Neural cell (in vitro differentiated cells): ENCODE measurements around the gene SKOR1. TPM values are rescaled to one million over a fixed set of nuclear protein-coding genes. Genes with fewer than 3 reads are reported as not detected.

Experiments
- H2AFZ ChIP-seq: fragments of 200-600, 300-800 bp; sonication (generic), shearing (Covaris generic); 2 replicates; pipeline ENCODE4 v1.6.0; 2014; ENCODE audit warnings: low read depth, mild to moderate bottlenecking, antibody characterized with exemption, low read length, moderate library complexity
- H3F3A ChIP-seq: fragments of 200-600 bp; shearing (Covaris generic); 2 replicates; pipeline ENCODE4 v1.6.1; 2016; ENCODE audit warnings: mild to moderate bottlenecking, moderate library complexity, mixed read lengths, antibody characterized with exemption, low read length; ENCODE audit not compliant: insufficient read depth, poor library complexity, severe bottlenecking
- H3K27ac ChIP-seq: fragments of 200-600, 300-800 bp; sonication (generic), shearing (Covaris generic); 2 replicates; pipeline ENCODE4 v1.5.1; 2014; ENCODE audit warnings: mild to moderate bottlenecking, low read length, moderate library complexity
- H3K27me3 ChIP-seq: fragments of 300-800, 200-600 bp; sonication (generic), shearing (Covaris generic); 2 replicates; pipeline ENCODE4 v1.6.0; 2014; ENCODE audit warnings: mild to moderate bottlenecking, low read depth, low read length, moderate library complexity; ENCODE audit not compliant: insufficient read depth
- H3K36me3 ChIP-seq: fragments of 300-800, 200-600 bp; sonication (generic), shearing (Covaris generic); 2 replicates; pipeline ENCODE4 v1.5.1; 2014; ENCODE audit warnings: mild to moderate bottlenecking, antibody characterized with exemption, low read length, moderate library complexity; ENCODE audit not compliant: insufficient read depth
- H3K4me2 ChIP-seq: fragments of 300-800, 200-600 bp; sonication (generic), shearing (Covaris generic); 2 replicates; pipeline ENCODE4 v1.6.0; 2014; ENCODE audit warnings: mild to moderate bottlenecking, low read length
- H3K4me3 ChIP-seq: fragments of 300-800, 200-600 bp; sonication (generic), shearing (Covaris generic); 2 replicates; pipeline ENCODE4 v1.5.1; 2014; ENCODE audit warnings: mild to moderate bottlenecking, low read length, moderate library complexity
- H3K79me2 ChIP-seq: fragments of 200-600 bp; shearing (Covaris generic); replicated peaks from 2 replicates; pipeline ENCODE4 v1.6.0; 2014; ENCODE audit warnings: mild to moderate bottlenecking, low read length, moderate library complexity; ENCODE audit not compliant: insufficient read depth
- H3K9ac ChIP-seq: fragments of 300-800, 200-600 bp; sonication (generic), shearing (Covaris generic); 2 replicates; pipeline ENCODE4 v1.6.1; 2016; ENCODE audit warnings: mild to moderate bottlenecking, low read length, mixed read lengths
- H3K9me2 ChIP-seq: fragments of 200-600 bp; shearing (Covaris generic); 2 replicates; pipeline ENCODE4 v1.6.1; 2016; ENCODE audit warnings: mild to moderate bottlenecking, low read length, mixed read lengths; ENCODE audit not compliant: insufficient read depth
- H3K9me3 ChIP-seq: fragments of 200-600, 300-800 bp; sonication (generic), shearing (Covaris generic); 2 replicates; pipeline ENCODE4 v1.6.1; 2016; ENCODE audit warnings: mild to moderate bottlenecking, mixed run types, low read length, moderate library complexity, mixed read lengths
- H4K20me1 ChIP-seq: fragments of 200-600 bp; shearing (Covaris generic); 2 replicates; pipeline ENCODE4 v1.6.1; 2016; ENCODE audit warnings: mild to moderate bottlenecking, mixed run types; ENCODE audit not compliant: insufficient read depth
- EP300 ChIP-seq: fragments of 450-650 bp; conservative IDR thresholded peaks from 2 replicates; pipeline ENCODE4 v1.6.1; 2014; ENCODE audit warnings: antibody characterized with exemption, mild to moderate bottlenecking, moderate library complexity; ENCODE audit not compliant: poor library complexity, severe bottlenecking
- EZH2 ChIP-seq: fragments of 200-600, 300-800 bp; shearing (Covaris generic), sonication (generic); IDR thresholded peaks from 2 replicates; pipeline ENCODE4 v1.6.1; 2014; ENCODE audit warnings: antibody characterized with exemption, low read length, borderline replicate concordance, mild to moderate bottlenecking; ENCODE audit not compliant: insufficient read depth, poor library complexity, severe bottlenecking
- MXI1 ChIP-seq: fragments of 450-650 bp; conservative IDR thresholded peaks from 2 replicates; pipeline ENCODE4 v1.6.1; 2014; ENCODE audit warnings: antibody characterized with exemption, mild to moderate bottlenecking; ENCODE audit not compliant: poor library complexity, severe bottlenecking
- POLR2AphosphoS5 ChIP-seq: IDR thresholded peaks from 2 replicates; pipeline ENCODE4 v1.6.1; 2012
- RAD21 ChIP-seq: fragments of 450-650 bp; conservative IDR thresholded peaks from 2 replicates; pipeline ENCODE4 v1.6.1; 2014; ENCODE audit warnings: antibody characterized with exemption, mild to moderate bottlenecking, moderate library complexity
- REST ChIP-seq: IDR thresholded peaks from 2 replicates; pipeline ENCODE4 v1.6.1; 2012; ENCODE audit warnings: borderline replicate concordance
- SMC3 ChIP-seq: fragments of 450-650 bp; conservative IDR thresholded peaks from 2 replicates; pipeline ENCODE4 v1.6.1; 2014; ENCODE audit warnings: antibody characterized with exemption, mild to moderate bottlenecking, moderate library complexity; ENCODE audit not compliant: poor library complexity
- TAF1 ChIP-seq: IDR thresholded peaks from 2 replicates; pipeline ENCODE4 v1.6.1; 2012; ENCODE audit warnings: low read depth
- polyA plus RNA-seq: library from polyadenylated mRNA; depleted of rRNA; stranded (reverse); fragments of >200 nt; gene quantifications from 2 replicates; pipeline ENCODE4 v1.2.3, GENCODE V29; 2014
- TF ChIP-seq, protein P1 (sequence below): fragments of 450-650 bp; IDR thresholded peaks from 2 replicates; pipeline ENCODE4 v1.5.1; 2014; ENCODE audit warnings: antibody characterized with exemption, mild to moderate bottlenecking, moderate library complexity; ENCODE audit not compliant: poor library complexity, severe bottlenecking

The SKOR1 gene
- polyA plus RNA-seq, 1 donor from 2014 or later, result 0.81 TPM

- no peaks in the 10 kb centered on the region for H3F3A ChIP-seq
- no peak overlapping the region for H3K27ac ChIP-seq
- TF ChIP-seq, protein P1, sequence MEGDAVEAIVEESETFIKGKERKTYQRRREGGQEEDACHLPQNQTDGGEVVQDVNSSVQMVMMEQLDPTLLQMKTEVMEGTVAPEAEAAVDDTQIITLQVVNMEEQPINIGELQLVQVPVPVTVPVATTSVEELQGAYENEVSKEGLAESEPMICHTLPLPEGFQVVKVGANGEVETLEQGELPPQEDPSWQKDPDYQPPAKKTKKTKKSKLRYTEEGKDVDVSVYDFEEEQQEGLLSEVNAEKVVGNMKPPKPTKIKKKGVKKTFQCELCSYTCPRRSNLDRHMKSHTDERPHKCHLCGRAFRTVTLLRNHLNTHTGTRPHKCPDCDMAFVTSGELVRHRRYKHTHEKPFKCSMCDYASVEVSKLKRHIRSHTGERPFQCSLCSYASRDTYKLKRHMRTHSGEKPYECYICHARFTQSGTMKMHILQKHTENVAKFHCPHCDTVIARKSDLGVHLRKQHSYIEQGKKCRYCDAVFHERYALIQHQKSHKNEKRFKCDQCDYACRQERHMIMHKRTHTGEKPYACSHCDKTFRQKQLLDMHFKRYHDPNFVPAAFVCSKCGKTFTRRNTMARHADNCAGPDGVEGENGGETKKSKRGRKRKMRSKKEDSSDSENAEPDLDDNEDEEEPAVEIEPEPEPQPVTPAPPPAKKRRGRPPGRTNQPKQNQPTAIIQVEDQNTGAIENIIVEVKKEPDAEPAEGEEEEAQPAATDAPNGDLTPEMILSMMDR, result no peak
- TF ChIP-seq POLR2AphosphoS5, result peak; percentile 8
- no peaks in the 10 kb centered on the region for H3K36me3 ChIP-seq
- H3K4me3 ChIP-seq, result peak overlapping the region; percentile 53
- H3K9ac ChIP-seq, result no peak overlapping the region
- peaks cover 4% of the 10 kb centered on the region for H4K20me1 ChIP-seq
- H3K4me2 ChIP-seq, result no peak overlapping the region
- H3K27me3 ChIP-seq, result peaks cover 94% of the 10 kb centered on the region
- no peaks in the 10 kb centered on the region for H3K79me2 ChIP-seq
- no peak overlapping the region for H2AFZ ChIP-seq
- H3K9me3 ChIP-seq, result peaks cover 5% of the 10 kb centered on the region
- no peaks in the 10 kb centered on the region for H3K9me2 ChIP-seq
Observed at GRCh38 chr15:67822537-67823313, 2.6 kb upstream of the SKOR1 start.

GRCh38 chr15:67823314-67824196 lies 1.8 kb upstream of the SKOR1 start:
- peaks cover 5% of the 10 kb centered on the region for H3K9me3 ChIP-seq
- no peaks in the 10 kb centered on the region for H3K9me2 ChIP-seq
- peaks cover 4% of the 10 kb centered on the region for H4K20me1 ChIP-seq
- H3K9ac ChIP-seq, result no peak overlapping the region
- no peaks in the 10 kb centered on the region for H3K79me2 ChIP-seq
- no peak overlapping the region for H2AFZ ChIP-seq
- no peaks in the 10 kb centered on the region for H3F3A ChIP-seq
- TF ChIP-seq, protein P1, result no peak
- no peak for TF ChIP-seq REST
- no peak for TF ChIP-seq SMC3
- no peak for TF ChIP-seq RAD21
- TF ChIP-seq EP300, result no peak
- TF ChIP-seq POLR2AphosphoS5, result peak; percentile 71
- peak; percentile 82 for TF ChIP-seq EZH2
- no peak for TF ChIP-seq MXI1
- TF ChIP-seq TAF1, result no peak
- no peaks in the 10 kb centered on the region for H3K36me3 ChIP-seq
- H3K4me3 ChIP-seq, result peak overlapping the region; percentile 53
- H3K4me2 ChIP-seq, result no peak overlapping the region
- peaks cover 98% of the 10 kb centered on the region for H3K27me3 ChIP-seq
- no peak overlapping the region for H3K27ac ChIP-seq
